K562 (cell line): Measurements from ENCODE around the gene MYH7. TPM values are rescaled to one million over a fixed set of nuclear protein-coding genes. Genes with fewer than 3 reads are reported as not detected.
A peak's percentile ranks its signal among the peaks of the same experiment; 100 is the strongest.

Experiments used
- ATAC-seq: fragments of 200-7000 bp; cut with Tn5 transposase; 3 replicates; pipeline ENCODE4 v1.9.1; 2020; ENCODE audit warnings: moderate library complexity
- BruUV-seq: library from RNA; stranded (reverse); fragments of 400-500 nt; replicated peaks from 2 replicates; lab custom pipeline; 2021; lab: Mats Ljungman, UMichigan
- CTCF ChIA-PET: fragments of 300-600 bp; formaldehyde crosslinking; extraction: SDS; loops from one replicate; lab custom pipeline; 2021; ENCODE audit warnings: low intra/inter-chr PET ratio; lab: Yijun Ruan, JAX
- POLR2A ChIA-PET: fragments of 300-600, 350-650 bp; sonication (Branson Sonifier 250); formaldehyde crosslinking; extraction: SDS; loops from one replicate; lab custom pipeline; 2021; ENCODE audit warnings: antibody characterized with exemption, inconsistent platforms; lab: Yijun Ruan, JAX
- DNase-seq, 4 experiments: peaks; one replicate each; pipeline versions ENCODE4 v3.0.0 to v3.0.0-alpha.2; 2011 to 2018; ENCODE audit warnings: low spot score in 3 of 4, mixed read lengths in 3 of 4; ENCODE audit errors: extremely low read depth in 1 of 4
- FAIRE-seq: peaks from 2 replicates; lab custom pipeline; 2011; peaks lifted over from hg19 to GRCh38; lab: Jason Lieb, UNC
- H2AFZ ChIP-seq: 2 replicates; pipeline ENCODE4 v1.6.0; 2011; ENCODE audit warnings: low read depth, low read length, control low read depth, inconsistent platforms
- H3K27ac ChIP-seq: fragments of 200-600 bp; 3 replicates; pipeline ENCODE4 v1.8.0; 2011; ENCODE audit warnings: low read depth, mild to moderate bottlenecking, control low read depth, inconsistent platforms, low read length, moderate library complexity, mixed read lengths; ENCODE audit errors: extremely low read depth
- H3K27me3 ChIP-seq, 2 experiments: fragments of 300-600 bp in 1 of 2; 2 replicates in 1 of 2; 3 replicates in 1 of 2; pipeline versions ENCODE4 v1.6.0 to v1.8.0; 2011; ENCODE audit warnings: inconsistent platforms in 2 of 2, low read length in 2 of 2, mild to moderate bottlenecking in 1 of 2, mixed read lengths in 1 of 2, moderate library complexity in 1 of 2; ENCODE audit not compliant: control insufficient read depth in 2 of 2, insufficient read depth in 2 of 2
- H3K36me3 ChIP-seq: fragments of 300-600 bp; 3 replicates; pipeline ENCODE4 v1.8.0; 2011; ENCODE audit warnings: mild to moderate bottlenecking, low read length, inconsistent platforms; ENCODE audit not compliant: control insufficient read depth, insufficient read depth
- H3K4me1 ChIP-seq, 2 experiments: fragments of 200-600 bp in 1 of 2; replicated peaks in 1 of 2; 2 replicates in 1 of 2; 3 replicates in 1 of 2; pipeline versions ENCODE4 v1.5.1 to v1.8.0; 2011; ENCODE audit warnings: inconsistent platforms in 2 of 2, low read length in 2 of 2, mild to moderate bottlenecking in 1 of 2, mixed read lengths in 1 of 2, moderate library complexity in 1 of 2; ENCODE audit not compliant: control insufficient read depth in 2 of 2, insufficient read depth in 2 of 2
- H3K4me2 ChIP-seq: 2 replicates; pipeline ENCODE4 v1.6.1; 2011; ENCODE audit warnings: low read length, control low read depth, inconsistent platforms, mixed read lengths; ENCODE audit not compliant: insufficient read depth
- H3K4me3 ChIP-seq: fragments of 200-600 bp; sonication (generic), shearing (Covaris generic); 2 replicates; pipeline ENCODE4 v1.5.1; 2016; ENCODE audit warnings: control low read depth, inconsistent platforms
- H3K79me2 ChIP-seq: fragments of 200-600 bp; 3 replicates; pipeline ENCODE4 v1.8.0; 2011; ENCODE audit warnings: low read length, inconsistent platforms; ENCODE audit not compliant: control insufficient read depth, insufficient read depth
- H3K9ac ChIP-seq, 2 experiments: 2 replicates each; pipeline versions ENCODE4 v1.6.0 to v1.6.1; 2011; ENCODE audit warnings: low read depth in 2 of 2, low read length in 2 of 2, control low read depth in 1 of 2, inconsistent platforms in 1 of 2, mild to moderate bottlenecking in 1 of 2, mixed read lengths in 1 of 2; ENCODE audit not compliant: insufficient read depth in 1 of 2
- H3K9me1 ChIP-seq: one replicate; pipeline ENCODE4 v1.6.0; 2011; ENCODE audit warnings: inconsistent platforms, mild to moderate bottlenecking, low read length, moderate library complexity; ENCODE audit not compliant: control insufficient read depth, insufficient read depth
- H3K9me3 ChIP-seq: replicated peaks from 2 replicates; pipeline ENCODE4 v1.5.1; 2011; ENCODE audit warnings: low read depth, low read length, inconsistent platforms; ENCODE audit not compliant: control insufficient read depth, insufficient read depth
- H4K20me1 ChIP-seq: replicated peaks from 2 replicates; pipeline ENCODE4 v1.6.1; 2011; ENCODE audit warnings: low read length, inconsistent platforms, mixed read lengths; ENCODE audit not compliant: control insufficient read depth, insufficient read depth
- CHD2 ChIP-seq: IDR thresholded peaks from 2 replicates; pipeline ENCODE4 v1.6.1; 2011; ENCODE audit warnings: low read depth, low read length
- DDX20 ChIP-seq: fragments of 450-650 bp; IDR thresholded peaks from 2 replicates; pipeline ENCODE4 v1.6.1; 2016; ENCODE audit warnings: missing genetic modification characterization, low read depth, mild to moderate bottlenecking, missing compliant biosample characterization, moderate library complexity
- E2F8 ChIP-seq: fragments of 450-650 bp; IDR thresholded peaks from 2 replicates; pipeline ENCODE4 v1.7.1; 2018; ENCODE audit warnings: mild to moderate bottlenecking, low read depth; ENCODE audit not compliant: partially characterized antibody
- FIP1L1 ChIP-seq: fragments of 200-400 bp; formaldehyde crosslinking; IDR thresholded peaks from 2 replicates; pipeline ENCODE4 v1.6.1; 2018; ENCODE audit warnings: mild to moderate bottlenecking, low read depth, low read length; ENCODE audit not compliant: poor library complexity, severe bottlenecking
- FOXM1 ChIP-seq, 2 experiments: fragments of 450-650 bp in 1 of 2; sonication (generic) in 1 of 2; formaldehyde crosslinking in 1 of 2; IDR thresholded peaks; 2 replicates each; pipeline versions ENCODE4 v1.6.1 to v1.9.0; 2017 to 2022; ENCODE audit warnings: low read depth in 2 of 2, mild to moderate bottlenecking in 2 of 2, missing genetic modification reagents in 1 of 2, moderate library complexity in 1 of 2
- HMG20B ChIP-seq: fragments of 250-450 bp; sonication (Bioruptor Pico); IDR thresholded peaks from 2 replicates; pipeline ENCODE4 v1.5.0; 2021; ENCODE audit warnings: mild to moderate bottlenecking
- IRF9 ChIP-seq: fragments of 450-650 bp; IDR thresholded peaks from 2 replicates; pipeline ENCODE4 v1.6.1; 2016; ENCODE audit warnings: missing biosample characterization, missing genetic modification characterization
- JUNB ChIP-seq: fragments of 450-650 bp; formaldehyde crosslinking; conservative IDR thresholded peaks from 2 replicates; pipeline ENCODE4 v1.4.0; 2020; ENCODE audit warnings: mild to moderate bottlenecking
- KDM5B ChIP-seq: fragments of 200-600 bp; sonication (generic); IDR thresholded peaks from 2 replicates; pipeline ENCODE4 v1.6.1; 2012; ENCODE audit warnings: low read depth, mild to moderate bottlenecking, moderate library complexity, low read length, control low read depth, inconsistent platforms; ENCODE audit not compliant: insufficient replicate concordance
- NCOA1 ChIP-seq: fragments of 450-650 bp; IDR thresholded peaks from 2 replicates; pipeline ENCODE4 v1.6.1; 2016; ENCODE audit warnings: low read depth
- PML ChIP-seq: IDR thresholded peaks from 2 replicates; pipeline ENCODE4 v1.6.1; 2012; ENCODE audit warnings: low read length, inconsistent platforms
- POLR2AphosphoS2 ChIP-seq: IDR thresholded peaks from 2 replicates; pipeline ENCODE4 v1.6.1; 2012; ENCODE audit warnings: low read length, improper control_type of control experiment
- SAP30 ChIP-seq: fragments of 200-600 bp; sonication (generic); IDR thresholded peaks from 2 replicates; pipeline ENCODE4 v1.6.1; 2012; ENCODE audit warnings: borderline replicate concordance, low read depth, mild to moderate bottlenecking, moderate library complexity, low read length, control low read depth, inconsistent platforms; ENCODE audit not compliant: insufficient read depth, poor library complexity, severe bottlenecking
- SMAD1 ChIP-seq: fragments of 150-350 bp; IDR thresholded peaks from 2 replicates; pipeline ENCODE4 v1.6.1; 2014; ENCODE audit warnings: low read length, low read depth; ENCODE audit not compliant: partially characterized antibody
- SREBF1 ChIP-seq: fragments of 150-350 bp; IDR thresholded peaks from 2 replicates; pipeline ENCODE4 v1.6.1; 2014; ENCODE audit warnings: antibody characterized with exemption, low read depth, low read length, borderline replicate concordance
- ZKSCAN8 ChIP-seq: fragments of 200-800 bp; sonication (Bioruptor generic); IDR thresholded peaks from 2 replicates; pipeline ENCODE4 v1.6.1; 2016; ENCODE audit warnings: missing genetic modification characterization, missing compliant biosample characterization
- ZNF384 ChIP-seq: IDR thresholded peaks from 2 replicates; pipeline ENCODE4 v1.6.1; 2012; ENCODE audit warnings: low read depth, low read length, improper control_type of control experiment
- WGBS: fragments of 100-300 bp; shearing (Covaris generic); methylation state at CpG from one replicate; pipeline ENCODE4 v1.1.6; 2016; ENCODE audit warnings: low coverage, mixed read lengths; ENCODE audit not compliant: insufficient coverage; ENCODE audit errors: missing lambda C conversion rate; 5-methylcytosine and 5-hydroxymethylcytosine counted together
- in situ Hi-C: fragments of 300-500 bp; cut with MboI; formaldehyde crosslinking; loops from 4 replicates; pipeline ENCODE4 v1.15.0; 2018; ENCODE audit warnings: inconsistent platforms, mixed read lengths
- intact Hi-C: fragments of 100-400 bp; cut with micrococcal nuclease; formaldehyde crosslinking; loops from 2 replicates; pipeline ENCODE4 v1.14.2; 2022
- polyA plus RNA-seq, 8 experiments: library from polyadenylated mRNA; depleted of rRNA in 4 of 8; stranded (reverse) in 5 of 8; unstranded in 3 of 8; fragments of >200 nt; fragmentation: Nextera tagmentation in 2 of 8; fragmentation: Illumina TruSeq in 1 of 8; extraction: Ambion mirVana in 2 of 8; extraction: Trizol in 1 of 8; gene quantifications; 2 replicates each; pipeline versions ENCODE4 v1.2.1 to v1.2.3, GENCODE V29; 2011 to 2014; ENCODE audit warnings: inconsistent platforms in 1 of 8, missing spikeins in 1 of 8
- total RNA-seq, 7 experiments: library from RNA; depleted of rRNA in 6 of 7; stranded (reverse); fragments of >200 nt in 6 of 7; fragmentation: Illumina TruSeq in 2 of 7; extraction: Trizol in 2 of 7; gene quantifications; 2 replicates each; pipeline versions ENCODE4 v1.2.1 to v1.2.3, GENCODE V29; 2011 to 2021; ENCODE audit warnings: low replicate concordance in 1 of 7

MYH7 gene
- total and polyA plus RNA-seq, 9 of the 15 experiments (the other 6 are each of a cell fraction or from before 2014, with no cell fraction given), result not detected

GRCh38 chr14:23411563-23412525, 23.6 kb downstream of the MYH7 start:
- no peaks in the 10 kb centered on the region for H3K9me1 ChIP-seq
- no peak overlapping the region for H3K4me3 ChIP-seq
- no peaks in the 10 kb centered on the region for H3K36me3 ChIP-seq
- FAIRE-seq, result no peak
- H3K4me2 ChIP-seq, result no peak overlapping the region
- intact Hi-C loops, result no loop called here
- H2AFZ ChIP-seq, result no peak overlapping the region
- in situ Hi-C loops, result no loop called here
- H3K79me2 ChIP-seq, result no peaks in the 10 kb centered on the region
- peak overlapping the region in 1 of 2 experiments; percentile 26; a peak in 1 of 4 replicates for H3K9ac ChIP-seq
- CTCF ChIA-PET, result no interaction called here
- BruUV-seq, result no TSS peak
- H3K9me3 ChIP-seq, result no peaks in the 10 kb centered on the region
- H4K20me1 ChIP-seq, result no peaks in the 10 kb centered on the region
- ATAC-seq, result no peak
- H3K27me3 ChIP-seq, result peaks cover 14 to 84% of the 10 kb centered on the region in 2 experiments; a peak in 4 of 5 replicates
- no peak for DNase-seq
- POLR2A ChIA-PET, result no interaction called here
- no peak overlapping the region for H3K27ac ChIP-seq
- no peaks in the 10 kb centered on the region for H3K4me1 ChIP-seq
- WGBS, result 2% methylated on average over 13 of the region's 14 CpGs
- TF ChIP-seq SREBF1 (no peak), ZKSCAN8 (CRISPR knock-in tag) (no peak), HMG20B (no peak), E2F8 (no peak), FIP1L1 (no peak), NCOA1 (no peak), POLR2AphosphoS2 (no peak), JUNB (no peak), KDM5B (no peak), FOXM1 (IDR thresholded peaks at IDR 0.05; ENCODE audit: low read depth) (no peak), FOXM1 (CRISPR knock-in tag; IDR thresholded peaks at IDR 0.05; ENCODE audit: low read depth) (no peak), SMAD1 (no peak), ZNF384 (no peak), DDX20 (tag) (no peak), IRF9 (tag) (no peak), CHD2 (no peak), SAP30 (no peak), PML (no peak)
